IMR-90 (cell line): ENCODE data around the gene LINS1. TPM values are rescaled to one million over a fixed set of nuclear protein-coding genes. Genes with fewer than 3 reads are reported as not detected.

Experiments used
- ATAC-seq: fragments of 200-7000 bp; cut with Tn5 transposase; 2 replicates; pipeline ENCODE4 v1.9.1; 2020; ENCODE audit warnings: low read depth, mild to moderate bottlenecking, moderate library complexity
- BruUV-seq: library from RNA; stranded (reverse); fragments of 400-500 nt; replicated peaks from 2 replicates; lab custom pipeline; 2021; lab: Mats Ljungman, UMichigan
- CTCF ChIA-PET: fragments of 300-600 bp; formaldehyde crosslinking; extraction: SDS; loops from one replicate; lab custom pipeline; 2021; ENCODE audit warnings: antibody characterized with exemption; lab: Yijun Ruan, JAX
- POLR2A ChIA-PET: fragments of 300-600 bp; sonication (Branson Sonifier 250); formaldehyde crosslinking; loops from one replicate; lab custom pipeline; 2022; ENCODE audit warnings: antibody characterized with exemption; ENCODE audit not compliant: unreplicated experiment; lab: Charles Lee
- DNase-seq: peaks from one replicate; pipeline ENCODE4 v3.0.0; 2013
- H2AFZ ChIP-seq: replicated peaks from 2 replicates; pipeline ENCODE3; 2013; ENCODE audit warnings: low read length, mild to moderate bottlenecking; ENCODE audit not compliant: poor library complexity
- H2AK5ac ChIP-seq: 2 replicates; pipeline ENCODE4 v1.6.1; 2013; ENCODE audit warnings: low read depth, low read length, inconsistent platforms
- H2AK9ac ChIP-seq: replicated peaks from 2 replicates; pipeline ENCODE3; 2013; ENCODE audit warnings: mild to moderate bottlenecking, low read depth, low read length, moderate library complexity; ENCODE audit not compliant: poor library complexity
- H2BK120ac ChIP-seq: 2 replicates; pipeline ENCODE4 v1.6.1; 2013; ENCODE audit warnings: low read depth, low read length, inconsistent platforms
- H2BK15ac ChIP-seq: 3 replicates; pipeline ENCODE4 v1.6.1; 2013; ENCODE audit warnings: low read depth, low read length, inconsistent platforms
- H2BK20ac ChIP-seq: 2 replicates; pipeline ENCODE4 v1.6.1; 2013; ENCODE audit warnings: low read depth, mild to moderate bottlenecking, inconsistent platforms, low read length, moderate library complexity
- H2BK5ac ChIP-seq: 2 replicates; pipeline ENCODE4 v1.6.1; 2013; ENCODE audit warnings: mild to moderate bottlenecking, low read depth, low read length, inconsistent platforms; ENCODE audit not compliant: poor library complexity, severe bottlenecking
- H3K14ac ChIP-seq: replicated peaks from 2 replicates; pipeline ENCODE4 v1.6.1; 2013; ENCODE audit warnings: low read depth, low read length, inconsistent platforms
- H3K18ac ChIP-seq: 2 replicates; pipeline ENCODE4 v1.6.1; 2013; ENCODE audit warnings: low read depth, low read length, control low read depth
- H3K23ac ChIP-seq: 2 replicates; pipeline ENCODE4 v1.6.1; 2013; ENCODE audit warnings: low read depth, low read length, inconsistent platforms
- H3K27ac ChIP-seq: 2 replicates; pipeline ENCODE4 v1.5.1; 2013; ENCODE audit warnings: mild to moderate bottlenecking, control low read depth, low read length; ENCODE audit not compliant: insufficient read depth
- H3K27me3 ChIP-seq: 2 replicates; pipeline ENCODE4 v1.6.1; 2013; ENCODE audit warnings: low read length; ENCODE audit not compliant: control insufficient read depth, insufficient read depth
- H3K36me3 ChIP-seq: 2 replicates; pipeline ENCODE4 v1.6.1; 2013; ENCODE audit warnings: low read length, mixed read lengths; ENCODE audit not compliant: control insufficient read depth, insufficient read depth
- H3K4ac ChIP-seq: 2 replicates; pipeline ENCODE4 v1.6.1; 2013; ENCODE audit warnings: low read depth, low read length, inconsistent platforms
- H3K4me1 ChIP-seq: 2 replicates; pipeline ENCODE4 v1.6.1; 2013; ENCODE audit warnings: low read length, mixed read lengths; ENCODE audit not compliant: control insufficient read depth, insufficient read depth
- H3K4me2 ChIP-seq: 2 replicates; pipeline ENCODE4 v1.6.1; 2013; ENCODE audit warnings: low read depth, mild to moderate bottlenecking, control low read depth, low read length, moderate library complexity
- H3K4me3 ChIP-seq: 2 replicates; pipeline ENCODE4 v1.5.1; 2013; ENCODE audit warnings: low read depth, mild to moderate bottlenecking, control low read depth, low read length, moderate library complexity; ENCODE audit not compliant: insufficient read depth
- H3K56ac ChIP-seq: 2 replicates; pipeline ENCODE4 v1.6.1; 2013; ENCODE audit warnings: low read length, inconsistent platforms; ENCODE audit not compliant: insufficient read depth; ENCODE audit errors: extremely low read depth
- H3K79me1 ChIP-seq, 2 experiments: 2 replicates each; pipeline ENCODE4 v1.6.1; 2013; ENCODE audit warnings: low read length in 2 of 2, inconsistent platforms in 1 of 2, low read depth in 1 of 2
- H3K9ac ChIP-seq: 2 replicates; pipeline ENCODE4 v1.6.1; 2013; ENCODE audit warnings: low read depth, low read length, control low read depth
- H3K9me1 ChIP-seq: 2 replicates; pipeline ENCODE4 v1.6.1; 2013; ENCODE audit warnings: low read length, inconsistent platforms; ENCODE audit not compliant: insufficient read depth
- H3K9me3 ChIP-seq: 2 replicates; pipeline ENCODE4 v1.6.1; 2013; ENCODE audit warnings: low read length; ENCODE audit not compliant: control insufficient read depth, insufficient read depth
- H4K20me1 ChIP-seq: 2 replicates; pipeline ENCODE4 v1.6.1; 2013; ENCODE audit warnings: low read length, inconsistent platforms; ENCODE audit not compliant: insufficient read depth
- H4K5ac ChIP-seq: 2 replicates; pipeline ENCODE4 v1.6.1; 2013; ENCODE audit warnings: mild to moderate bottlenecking, low read depth, low read length, control low read depth
- H4K8ac ChIP-seq, 2 experiments: 2 replicates each; pipeline ENCODE4 v1.6.1; 2013; ENCODE audit warnings: low read depth in 2 of 2, low read length in 2 of 2, control low read depth in 1 of 2, inconsistent platforms in 1 of 2
- H4K91ac ChIP-seq: 2 replicates; pipeline ENCODE4 v1.6.1; 2013; ENCODE audit warnings: low read depth, low read length, inconsistent platforms; ENCODE audit not compliant: insufficient read depth
- BHLHE40 ChIP-seq: fragments of 150-350 bp; IDR thresholded peaks from 2 replicates; pipeline ENCODE4 v1.6.1; 2016; ENCODE audit warnings: mild to moderate bottlenecking, low read depth, low read length
- CEBPB ChIP-seq: IDR thresholded peaks from 2 replicates; pipeline ENCODE4 v1.6.1; 2012; ENCODE audit warnings: low read depth, low read length, improper control_type of control experiment
- WGBS, 2 experiments: methylation state at CpG; one replicate each; pipeline versions ENCODE4 v1.1.5 to v1.1.7; 2013; ENCODE audit warnings: missing lambda C conversion rate in 2 of 2; ENCODE audit not compliant: insufficient read length in 1 of 2; ENCODE audit errors: extremely low coverage in 2 of 2; 5-methylcytosine and 5-hydroxymethylcytosine counted together
- dilution Hi-C: fragments of 300-500 bp; cut with HindIII; formaldehyde crosslinking; loops from one replicate; pipeline ENCODE4 v1.14.3; 2018; ENCODE audit warnings: low sequenced_read_pairs; ENCODE audit not compliant: unreplicated experiment
- in situ Hi-C: fragments of 300-500 bp; cut with MboI; formaldehyde crosslinking; loops from 3 replicates; pipeline ENCODE4 v1.14.3; 2019; ENCODE audit warnings: low sequenced_read_pairs, inconsistent platforms, mixed read lengths
- intact Hi-C: fragments of 100-400 bp; cut with micrococcal nuclease; formaldehyde crosslinking; loops from 2 replicates; pipeline ENCODE4 v1.10.0; 2022
- polyA plus RNA-seq, 3 experiments: library from polyadenylated mRNA; depleted of rRNA; stranded (reverse); fragments of >200 nt; gene quantifications; 2 replicates each; pipeline ENCODE4 v1.2.3, GENCODE V29; 2012; ENCODE audit warnings: low replicate concordance in 1 of 3
- total RNA-seq: library from RNA; depleted of rRNA; stranded (reverse); fragments of >200 nt; gene quantifications from 2 replicates; pipeline ENCODE4 v1.2.3, GENCODE V29; 2012

Gene LINS1
- total and polyA plus RNA-seq, 2 of the 4 experiments (the other 2 are of a cell fraction) = 6.9 to 10.6 TPM

DNA sequence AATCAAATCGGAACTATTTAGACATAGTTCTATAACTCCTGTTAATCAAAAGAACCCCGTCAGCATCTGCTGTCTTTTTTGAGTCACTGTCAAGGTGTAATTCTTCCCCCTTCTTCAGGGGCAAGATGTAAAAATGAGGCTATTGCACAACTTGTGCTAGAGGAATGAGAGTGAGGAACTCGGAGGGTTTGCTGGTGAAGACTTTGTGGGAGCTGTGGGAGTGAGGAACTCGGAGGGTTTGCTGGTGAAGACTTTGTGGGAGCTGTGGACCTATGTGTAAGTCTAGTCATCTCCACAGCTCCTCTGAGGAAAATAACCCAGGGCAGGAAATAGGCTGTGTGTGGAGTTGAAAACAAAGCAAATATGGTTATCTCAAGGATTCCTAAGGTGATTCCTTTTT is 70.8 kb downstream of the LINS1 start:
- no CpG with 5 or more reads among the region's 4 CpGs for WGBS, 2 experiments
- no peak overlapping the region for H2AK5ac ChIP-seq
- no peak overlapping the region for H2BK20ac ChIP-seq
- no peaks in the 10 kb centered on the region for H4K20me1 ChIP-seq
- no peak overlapping the region for H4K8ac ChIP-seq
- no peaks in the 10 kb centered on the region for H3K27me3 ChIP-seq
- dilution Hi-C loops (no loop called here), in situ Hi-C loops (no loop called here), intact Hi-C loops (no loop called here)
- H3K4me3 ChIP-seq = no peak overlapping the region
- DNase-seq = no peak
- H3K9ac ChIP-seq = no peak overlapping the region
- no peak for ATAC-seq
- TF ChIP-seq CEBPB (0 out of 2 replicates have a peak, but pooled peaks have one; percentile 16), BHLHE40 (no peak)
- H2BK15ac ChIP-seq = no peak overlapping the region
- no peaks in the 10 kb centered on the region for H3K9me1 ChIP-seq
- H3K79me1 ChIP-seq = no peaks in the 10 kb centered on the region
- no peak overlapping the region for H3K56ac ChIP-seq
- ChIA-PET CTCF (no interaction called here), POLR2A (no interaction called here)
- no peak overlapping the region for H2BK5ac ChIP-seq
- H3K9me3 ChIP-seq = no peaks in the 10 kb centered on the region
- no peak overlapping the region for H4K91ac ChIP-seq
- H3K27ac ChIP-seq = no peak overlapping the region
- H3K4me2 ChIP-seq = no peak overlapping the region
- no peaks in the 10 kb centered on the region for H3K36me3 ChIP-seq
- H2BK120ac ChIP-seq = no peak overlapping the region
- BruUV-seq = no TSS peak
- no peak overlapping the region for H2AK9ac ChIP-seq
- H3K14ac ChIP-seq = no peak overlapping the region
- no peak overlapping the region for H3K18ac ChIP-seq
- no peaks in the 10 kb centered on the region for H3K4me1 ChIP-seq
- no peak overlapping the region for H3K4ac ChIP-seq
- no peak overlapping the region for H4K5ac ChIP-seq
- no peak overlapping the region for H3K23ac ChIP-seq
- no peak overlapping the region for H2AFZ ChIP-seq
